GM04504 (cell line): Measurements from ENCODE around the gene VKORC1.
A peak's percentile ranks its signal among the peaks of the same experiment; 100 is the strongest.
"Not testable (repeated sequence)": the region's sequence is repeated elsewhere in the genome, so short reads cannot be mapped to it uniquely, and the experiment has no call there.

Experiments
- DNase-seq: peaks from one replicate; pipeline ENCODE4 v3.0.0-alpha.2; 2012; ENCODE audit warnings: low read depth

Gene VKORC1

GRCh38 chr16:31094424-31095120 is at the start of gene VKORC1:
TSS of gene VKORC1 (minus strand) at chr16:31094797. CDS start at chr16:31094729, 68 bp downstream.
- peak; percentile 96 for DNase-seq

GRCh38 chr16:31143694-31144148 is 49.1 kb upstream of the VKORC1 start:
- no peak for DNase-seq

DNA sequence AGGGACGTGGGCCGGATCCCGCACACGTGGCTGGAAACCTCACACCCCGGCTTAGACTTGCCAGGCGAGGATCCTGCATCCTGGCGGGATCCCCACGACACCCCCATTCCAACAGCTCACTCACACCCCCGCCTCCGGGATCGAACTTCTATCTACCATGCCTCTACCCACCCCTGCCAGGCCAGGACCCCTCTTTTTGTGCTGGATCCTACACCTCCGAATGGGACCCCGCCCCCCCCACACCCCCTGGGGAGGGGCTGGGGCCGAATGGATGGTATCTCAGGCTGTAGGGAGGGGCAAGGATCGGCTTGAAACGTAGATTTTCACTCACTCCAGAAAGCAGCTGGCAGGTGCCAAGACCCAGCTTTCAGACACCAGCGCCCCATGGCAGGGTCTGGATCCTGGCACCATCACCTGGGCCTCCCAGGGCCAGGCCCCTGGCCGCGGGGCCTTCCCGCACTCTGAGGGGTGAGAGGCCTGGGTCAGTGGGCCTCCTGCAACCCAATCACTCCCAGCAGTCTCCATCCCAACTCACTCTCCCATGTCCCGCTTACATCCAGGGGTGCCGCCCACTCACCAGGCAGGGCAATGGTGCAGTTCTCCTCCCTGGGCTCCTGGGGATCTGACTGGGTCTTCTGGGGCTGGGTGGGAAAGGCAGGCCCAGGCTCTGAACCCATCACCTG is 48.6 kb upstream of the VKORC1 start:
- DNase-seq = no peak

DNA sequence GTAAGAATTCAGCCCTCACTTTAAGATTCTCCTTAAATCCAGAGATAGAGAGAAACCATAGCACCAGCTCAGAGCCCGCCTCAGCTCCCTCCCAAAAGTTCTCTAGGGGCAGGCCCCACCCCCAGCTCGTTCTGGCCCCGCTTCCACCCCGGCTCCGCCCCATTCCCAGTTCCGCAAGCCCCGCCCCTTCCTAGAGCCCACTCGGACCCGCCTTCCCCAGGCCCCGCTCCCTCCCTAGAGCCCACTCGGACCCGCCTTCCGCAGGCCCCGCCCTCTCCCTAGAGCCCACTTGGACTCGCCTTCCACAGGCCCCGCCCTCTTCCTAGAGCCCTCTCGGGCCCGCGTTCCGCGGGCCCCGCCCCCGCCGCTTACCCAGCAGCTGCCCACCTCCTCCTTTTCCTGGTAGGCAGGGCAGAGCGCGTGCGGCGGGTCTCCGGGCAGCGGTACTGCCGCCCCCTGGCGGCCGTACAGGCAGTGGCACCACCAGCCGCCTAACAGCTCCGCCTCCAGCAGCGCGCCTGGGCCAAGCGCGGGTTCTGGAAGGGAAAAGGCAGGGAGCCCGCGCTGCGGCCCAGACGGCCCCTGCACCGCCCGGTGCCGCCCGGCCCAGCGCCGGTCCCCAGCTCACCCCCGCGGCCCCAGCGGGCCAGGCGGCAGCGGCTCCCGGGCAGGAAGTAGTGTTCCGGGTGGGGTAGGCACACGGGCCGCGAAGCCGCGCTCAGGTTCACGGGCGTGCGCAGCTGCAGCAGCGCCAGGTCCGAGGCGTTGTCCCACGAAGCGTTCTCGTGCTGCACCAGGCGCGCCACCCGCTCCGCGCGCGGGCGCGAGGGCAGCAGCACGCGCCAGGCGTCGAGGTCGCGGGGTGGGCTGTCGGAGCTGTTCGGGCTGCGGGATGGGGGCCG is 47.8 kb upstream of the VKORC1 start:
- peak; percentile 98 for DNase-seq

DNA sequence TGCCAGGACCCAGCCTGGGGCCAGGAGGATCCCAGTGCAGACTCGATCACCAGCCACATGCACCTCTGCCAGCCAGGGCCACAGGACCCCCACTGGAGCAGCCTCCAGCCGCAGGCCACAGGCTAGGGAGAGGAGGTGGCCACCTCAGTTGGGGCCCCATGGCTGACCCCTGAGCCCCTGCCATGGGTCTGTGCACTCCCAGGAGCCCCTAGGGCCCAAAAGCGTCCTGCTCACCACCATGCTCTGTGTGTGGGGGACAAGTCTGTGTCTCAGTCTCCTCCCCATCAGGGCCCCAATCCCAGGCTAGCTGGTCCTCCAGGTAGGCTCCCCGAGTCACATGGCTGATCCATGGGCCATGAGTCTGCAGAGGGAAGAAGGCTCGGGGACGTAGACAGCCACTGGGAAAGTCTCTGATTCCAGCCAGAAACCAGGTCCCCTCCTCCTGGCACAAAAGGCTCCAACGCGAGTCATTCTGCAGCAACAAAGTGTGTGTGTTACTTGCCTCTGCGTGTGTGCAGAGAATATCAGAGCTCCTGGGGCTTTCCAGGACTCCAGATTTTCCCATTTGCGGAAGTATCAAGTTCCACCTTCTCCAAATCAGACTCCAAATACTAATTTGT is 47.0 kb upstream of the VKORC1 start:
- no peak for DNase-seq

DNA sequence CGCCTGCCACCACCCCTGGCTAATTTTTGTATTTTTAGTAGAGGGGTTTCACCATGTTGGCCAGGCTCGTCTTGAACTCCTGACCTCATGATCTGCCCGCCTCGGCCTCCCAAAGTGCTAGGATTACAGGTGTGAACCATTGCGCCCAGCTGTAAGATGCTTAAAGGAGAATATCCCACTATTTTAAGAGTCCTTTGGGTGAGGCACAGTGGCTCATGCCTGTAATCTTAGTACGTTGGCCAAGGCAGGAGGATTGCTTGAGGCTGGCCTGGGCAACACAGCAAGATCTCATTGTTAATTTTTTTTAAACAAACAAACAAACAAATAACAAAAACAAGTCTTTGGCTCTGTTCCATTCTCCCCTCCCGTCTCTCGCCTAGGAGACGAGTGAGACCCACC is 46.5 kb upstream of the VKORC1 start:
- not testable (repeated sequence) for DNase-seq

DNA sequence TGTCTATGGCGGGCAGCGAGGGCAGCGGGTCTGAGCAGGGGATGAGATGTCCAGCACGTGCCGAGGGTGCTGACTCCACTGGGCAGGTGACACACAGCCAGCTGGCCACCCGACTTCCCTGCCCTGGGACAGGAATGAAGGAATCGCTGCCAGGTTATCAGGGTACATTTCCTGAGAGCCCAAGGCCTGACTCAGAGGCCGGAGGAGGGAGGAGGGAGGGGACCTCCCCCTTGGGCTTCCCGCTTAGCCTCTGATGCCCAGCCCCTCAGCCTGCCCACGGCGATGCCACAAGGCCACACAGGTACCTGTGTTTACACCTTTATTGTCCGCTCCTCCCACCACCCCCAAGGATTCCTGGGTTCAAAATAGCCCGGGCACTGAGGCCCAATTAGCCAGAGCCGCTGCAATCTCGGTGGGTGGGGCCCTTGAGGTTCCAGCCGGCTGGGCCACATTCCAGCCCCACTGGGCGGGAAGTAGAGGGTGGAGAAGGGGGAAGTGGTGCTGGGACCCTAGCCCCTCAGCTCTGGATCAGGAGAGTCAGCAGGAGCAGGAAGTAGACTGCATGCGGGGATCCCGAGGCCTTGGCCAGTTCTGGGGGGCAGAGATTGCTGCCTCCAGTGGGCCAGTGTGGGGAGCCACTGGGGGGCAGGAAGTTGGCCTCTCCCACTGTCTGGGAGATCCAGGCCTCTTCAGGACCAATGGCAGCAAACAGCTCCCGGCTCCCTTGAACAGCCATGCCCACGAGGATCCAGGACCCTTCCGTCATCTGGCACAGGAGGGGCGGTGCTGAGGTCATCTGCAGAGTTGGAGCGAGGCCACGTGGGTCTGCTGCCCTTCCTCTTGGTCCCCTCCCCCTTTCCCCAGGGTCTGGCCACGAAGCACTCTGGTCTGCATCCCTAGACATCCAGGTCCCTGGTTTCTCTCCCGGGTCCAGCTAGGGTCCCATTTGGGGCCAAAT is 44.3 kb upstream of the VKORC1 start:
- DNase-seq = no peak

DNA sequence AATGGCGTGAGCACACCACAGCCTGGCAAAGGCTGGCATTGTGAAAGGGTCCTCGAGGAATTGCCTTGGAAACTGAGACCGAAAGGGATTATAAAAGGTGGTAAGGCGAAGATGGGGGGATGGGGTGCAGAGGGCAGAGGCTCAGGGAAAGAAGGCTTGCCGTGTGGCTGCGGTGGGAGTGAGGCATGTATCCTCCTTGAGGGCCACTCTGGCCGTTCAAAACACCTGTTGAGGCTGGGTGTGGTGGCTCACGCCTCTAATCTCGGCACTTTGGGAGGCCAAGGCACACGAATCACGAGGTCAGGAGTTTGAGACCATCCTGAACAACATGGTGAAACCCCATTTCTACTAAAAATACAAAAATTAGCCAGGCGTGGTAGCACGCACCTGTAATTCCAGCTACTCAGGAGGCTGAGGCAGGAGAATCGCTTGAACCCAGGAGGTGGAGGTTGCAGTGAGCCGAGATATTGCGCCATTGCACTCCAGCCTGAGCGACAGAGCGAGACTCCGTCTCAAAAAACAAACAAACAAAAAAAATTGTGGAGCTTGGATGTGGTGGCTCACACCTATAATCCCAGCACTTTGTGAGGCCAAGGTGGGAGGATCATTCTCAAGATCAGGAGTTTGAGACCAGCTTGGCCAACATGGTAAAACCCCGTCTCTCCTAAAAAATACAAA is 42.4 kb upstream of the VKORC1 start:
- DNase-seq = not testable (repeated sequence)

- DNase-seq = no peak
These were observed 41.7 kb upstream of the VKORC1 start for GRCh38 chr16:31136287-31136662.

GRCh38 chr16:31135535-31136286 is 41.1 kb upstream of the VKORC1 start, which contains the start of gene PRSS8:
TSS of gene PRSS8 (minus strand) at chr16:31135727. CDS start at chr16:31135498, 229 bp downstream.
- DNase-seq = no peak

DNA sequence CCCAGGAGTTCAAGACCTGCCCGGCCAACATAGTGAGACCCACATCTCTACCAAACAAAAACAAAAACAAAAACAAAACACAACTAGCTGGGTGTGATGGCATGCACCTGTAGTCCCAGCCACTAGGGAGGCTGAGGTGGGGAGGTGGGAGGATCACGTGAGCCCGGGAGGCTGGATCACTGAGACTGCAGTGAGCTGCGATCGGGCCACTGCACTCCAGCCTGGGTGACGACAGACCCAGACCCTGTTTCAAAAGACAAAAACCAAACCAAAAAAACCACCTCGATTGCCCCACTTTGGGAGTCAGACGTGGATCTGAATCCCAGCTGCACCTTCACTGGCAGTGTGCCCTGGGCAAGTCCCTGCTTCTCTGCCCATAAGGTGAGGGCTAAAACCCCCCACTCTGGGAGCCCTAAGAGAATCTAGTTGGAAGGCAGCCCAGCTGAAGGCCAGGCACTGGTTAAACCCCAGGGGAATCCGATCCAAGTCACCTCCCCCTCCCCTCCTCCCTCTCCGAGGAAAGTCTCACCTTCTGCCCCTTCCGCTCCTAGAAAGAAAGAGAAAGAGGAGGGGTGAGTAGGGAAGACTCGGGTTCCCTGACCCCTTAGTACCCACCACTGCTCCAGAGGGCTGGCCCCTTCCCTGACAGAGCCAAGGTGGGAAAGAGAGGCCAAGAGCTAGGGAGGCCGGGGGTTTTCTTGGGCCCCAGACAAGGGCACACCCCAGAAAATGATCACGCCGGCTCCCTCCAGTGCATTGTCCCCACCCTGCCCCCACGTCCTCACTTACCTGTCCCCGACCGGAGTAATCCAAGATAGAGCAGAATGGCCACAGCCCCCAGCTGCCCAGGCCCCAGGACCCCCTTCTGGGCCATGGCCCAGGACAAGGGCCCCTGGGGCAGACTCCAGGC is 40.3 kb upstream of the VKORC1 start:
- no peak for DNase-seq

DNA sequence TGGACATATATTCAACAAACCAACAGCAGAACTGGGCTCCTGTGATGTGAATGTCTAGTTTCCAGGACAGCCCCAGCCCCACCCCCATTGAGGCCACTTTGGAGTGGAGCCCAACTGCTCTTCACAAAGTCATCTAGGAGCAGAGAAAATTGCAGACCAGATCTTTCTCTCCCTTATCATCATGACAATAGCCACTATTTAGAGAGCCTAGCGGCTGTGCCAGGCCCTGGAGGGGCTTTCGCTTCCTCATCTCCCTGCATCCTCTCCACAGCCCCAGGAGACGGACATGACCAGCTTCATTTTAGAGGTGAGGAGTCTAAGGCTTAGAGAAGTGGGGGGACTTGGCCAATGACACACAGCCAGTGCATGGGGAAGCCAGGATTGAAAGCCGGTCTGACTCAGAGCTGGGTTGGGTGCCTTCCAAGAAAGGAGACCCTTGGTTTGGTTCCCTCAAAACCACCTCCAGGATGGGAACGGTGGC is 39.5 kb upstream of the VKORC1 start:
- no peak for DNase-seq

- no peak for DNase-seq
These were observed 38.5 kb upstream of the VKORC1 start for GRCh38 chr16:31133046-31133501.

- no peak for DNase-seq
These were observed 37.8 kb upstream of the VKORC1 start for GRCh38 chr16:31132303-31132979.

DNA sequence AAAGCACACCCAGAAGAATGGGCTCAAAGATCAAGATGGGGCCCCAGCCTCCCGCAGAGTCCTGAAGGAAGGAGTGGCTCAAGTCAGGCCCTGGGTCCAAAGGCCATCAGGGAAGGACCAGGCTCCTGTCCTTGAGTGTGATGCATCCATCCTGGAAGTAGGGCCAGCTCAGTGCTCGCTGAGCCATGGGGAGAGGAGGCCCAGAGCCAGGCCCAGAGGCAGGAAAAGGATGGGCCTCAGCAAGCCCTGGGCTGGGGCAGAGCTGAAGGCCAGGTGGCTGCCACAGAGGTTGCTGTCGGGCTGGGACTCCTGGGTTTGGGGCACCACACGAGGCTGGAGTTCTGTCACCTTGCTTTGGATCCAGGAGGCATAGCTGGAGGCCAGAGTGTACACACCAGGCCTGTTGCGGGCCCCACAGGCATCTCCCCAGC is 37.3 kb upstream of the VKORC1 start:
- no peak for DNase-seq

DNA sequence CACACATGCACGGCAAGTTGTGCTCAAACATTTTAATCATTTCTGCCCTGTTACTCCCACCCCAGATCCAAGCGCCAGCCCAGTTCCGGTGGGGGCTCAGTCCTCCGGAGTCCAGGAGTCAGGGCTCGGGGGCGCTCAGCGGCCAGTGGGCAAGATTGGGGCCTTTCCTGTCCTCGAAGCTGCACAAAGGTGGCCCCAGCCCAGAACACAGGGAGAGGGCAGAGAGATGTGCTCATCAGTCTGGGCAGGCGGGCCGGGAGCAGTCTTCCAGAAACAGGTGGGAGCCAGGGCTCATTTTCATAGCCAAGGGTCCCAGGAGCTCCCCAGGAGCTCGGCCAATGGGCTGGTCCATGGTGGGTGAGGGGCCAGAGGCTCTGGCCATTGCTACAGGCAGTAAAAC is 36.8 kb upstream of the VKORC1 start:
- no peak for DNase-seq

DNA sequence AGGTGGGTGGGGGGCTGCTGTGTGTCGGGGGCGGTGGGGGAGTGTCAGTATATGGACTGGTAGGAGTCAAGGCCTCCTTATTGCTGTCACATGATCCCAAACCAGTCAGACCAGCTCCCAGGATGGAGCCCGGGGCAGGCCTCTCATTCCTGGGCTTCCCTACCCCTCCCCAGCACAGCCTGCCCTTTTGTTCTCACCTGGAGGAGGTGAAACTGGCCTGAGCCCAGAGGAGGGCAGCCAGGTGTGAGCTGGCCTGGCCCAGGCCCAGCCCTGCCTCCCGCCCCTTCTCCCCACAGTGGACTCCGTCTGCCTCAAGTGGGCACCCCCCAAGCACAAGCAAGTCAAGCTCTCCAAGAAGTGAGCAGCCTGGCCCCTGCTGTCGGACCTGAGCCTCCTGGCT is 36.3 kb upstream of the VKORC1 start:
- DNase-seq = no peak
